ENCODE measurements around the gene NIPSNAP3A.
"Not testable (repeated sequence)": the region's sequence is repeated elsewhere in the genome, so short reads cannot be mapped to it uniquely, and the experiment has no call there.

Gene NIPSNAP3A

DNA sequence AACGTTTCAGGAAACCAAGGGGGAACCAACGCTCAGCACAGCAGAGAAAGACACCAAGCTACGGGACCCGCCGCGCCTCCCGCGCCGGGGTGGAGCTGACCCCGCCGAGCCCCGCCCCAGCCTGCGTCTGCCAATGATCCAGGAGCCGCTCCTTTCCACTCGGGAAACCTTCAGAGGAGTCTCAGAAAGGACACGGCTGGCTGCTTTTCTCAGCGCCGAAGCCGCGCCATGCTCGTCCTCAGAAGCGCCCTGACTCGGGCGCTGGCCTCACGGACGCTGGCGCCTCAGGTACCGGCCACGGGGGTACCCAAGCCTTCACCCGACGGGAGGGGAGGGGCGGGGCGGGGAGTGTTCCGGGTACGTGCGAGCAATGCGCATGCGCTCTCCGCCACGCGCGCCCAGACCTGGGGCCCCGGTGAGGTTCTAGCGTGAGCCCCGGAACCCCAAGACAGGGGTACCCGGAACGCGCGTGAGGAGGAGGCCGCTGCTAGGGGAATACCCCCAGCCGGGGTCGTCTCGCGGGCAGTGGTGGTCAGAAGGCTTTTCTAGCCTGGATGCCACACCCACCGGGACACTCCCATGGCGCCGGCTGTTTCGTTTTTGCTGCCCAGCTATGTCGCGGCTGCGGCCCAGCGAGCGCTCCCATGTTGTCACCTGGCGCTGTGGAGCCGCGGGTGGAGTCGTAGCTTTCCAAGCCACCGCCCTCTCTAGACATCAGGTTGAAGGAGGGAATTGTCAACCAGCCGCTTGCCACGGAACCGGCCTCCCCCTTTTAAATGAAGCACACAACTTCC lies at the start of gene NIPSNAP3A:
Gene NIPSNAP3A (plus strand): TSS at position 119 of the 794 bp plus-strand sequence. CDS start 110 bp downstream, at position 229.
- peak; percentile 82 for ATAC-seq (replicated peaks; ENCODE audit: extremely low read depth, poor library complexity, severe bottlenecking)
- Mint-ChIP-seq H3K4me3 (peak within 1 kb of the TSS; percentile 96), H3K36me3 (ENCODE audit: insufficient read depth) (peaks cover 16% of the 10 kb centered on the region), H3K9me3 (no peaks in the 10 kb centered on the region), H3K4me1 (peaks cover 20% of the 10 kb centered on the region), H3K27me3 (no peaks in the 10 kb centered on the region), H3K27ac (ENCODE audit: low read depth) (peak within 1 kb of the TSS; percentile 98)
- peak; percentile 79 to 84 for DNase-seq (ENCODE audit: low spot score in 2 of 2)

GRCh38 chr9:104700306-104700705 lies 47.2 kb upstream of the NIPSNAP3A start:
- no peak for ATAC-seq (replicated peaks; ENCODE audit: extremely low read depth, poor library complexity, severe bottlenecking)
- Mint-ChIP-seq H3K36me3 (ENCODE audit: insufficient read depth) (no peaks in the 10 kb centered on the region), H3K27ac (ENCODE audit: low read depth) (no peak overlapping the region), H3K4me1 (no peaks in the 10 kb centered on the region), H3K4me3 (no peak overlapping the region), H3K9me3 (no peaks in the 10 kb centered on the region), H3K27me3 (no peaks in the 10 kb centered on the region)
- no peak for DNase-seq (ENCODE audit: low spot score in 2 of 2)

- ATAC-seq (replicated peaks; ENCODE audit: extremely low read depth, poor library complexity, severe bottlenecking); H3K4me1 Mint-ChIP-seq; H3K9me3 Mint-ChIP-seq; DNase-seq (ENCODE audit: low spot score in 2 of 2); H3K36me3 Mint-ChIP-seq (ENCODE audit: insufficient read depth); H3K4me3 Mint-ChIP-seq; H3K27ac Mint-ChIP-seq (ENCODE audit: low read depth); H3K27me3 Mint-ChIP-seq: not testable (repeated sequence)
Observed at GRCh38 chr9:104708737-104709136, 38.7 kb upstream of the NIPSNAP3A start.

DNA sequence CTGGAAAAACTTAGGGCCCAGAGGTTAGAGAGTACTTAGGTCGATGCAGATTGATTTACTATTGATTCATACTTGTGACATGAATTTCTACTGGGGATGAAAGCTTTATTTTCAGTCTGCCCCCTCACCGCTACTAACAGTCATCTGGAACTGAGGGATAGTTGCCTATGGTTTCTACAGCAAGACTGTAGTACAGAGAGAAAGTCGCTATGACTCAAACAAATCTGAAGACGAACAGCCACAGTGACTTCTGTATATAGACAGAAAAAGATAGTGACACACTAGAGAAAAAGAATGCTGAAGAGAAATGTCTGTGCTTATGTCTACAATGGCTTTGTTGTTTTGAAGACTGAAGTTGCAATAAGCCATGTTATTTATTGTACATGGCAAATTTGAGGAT lies 35.9 kb upstream of the NIPSNAP3A start:
- H3K36me3 Mint-ChIP-seq (ENCODE audit: insufficient read depth), result no peaks in the 10 kb centered on the region
- no peak overlapping the region for H3K4me3 Mint-ChIP-seq
- no peaks in the 10 kb centered on the region for H3K9me3 Mint-ChIP-seq
- H3K4me1 Mint-ChIP-seq, result no peaks in the 10 kb centered on the region
- ATAC-seq (replicated peaks; ENCODE audit: extremely low read depth, poor library complexity, severe bottlenecking) (no peak), DNase-seq (ENCODE audit: low spot score in 2 of 2) (no peak)
- H3K27ac Mint-ChIP-seq (ENCODE audit: low read depth), result no peak overlapping the region
- H3K27me3 Mint-ChIP-seq, result peaks cover 4% of the 10 kb centered on the region

GRCh38 chr9:104725014-104725413 lies 22.5 kb upstream of the NIPSNAP3A start:
- H3K9me3 Mint-ChIP-seq, result no peaks in the 10 kb centered on the region
- H3K27me3 Mint-ChIP-seq, result peaks cover 18% of the 10 kb centered on the region
- no peak overlapping the region for H3K4me3 Mint-ChIP-seq
- H3K36me3 Mint-ChIP-seq (ENCODE audit: insufficient read depth), result no peaks in the 10 kb centered on the region
- H3K4me1 Mint-ChIP-seq, result no peaks in the 10 kb centered on the region
- no peak for DNase-seq (ENCODE audit: low spot score in 2 of 2)
- no peak overlapping the region for H3K27ac Mint-ChIP-seq (ENCODE audit: low read depth)
- ATAC-seq (replicated peaks; ENCODE audit: extremely low read depth, poor library complexity, severe bottlenecking), result no peak

GRCh38 chr9:104738452-104738851 lies 9.0 kb upstream of the NIPSNAP3A start:
- ATAC-seq (replicated peaks; ENCODE audit: extremely low read depth, poor library complexity, severe bottlenecking) (no peak), DNase-seq (ENCODE audit: low spot score in 2 of 2) (no peak)
- H3K4me3 Mint-ChIP-seq, result no peak overlapping the region
- H3K27me3 Mint-ChIP-seq, result no peaks in the 10 kb centered on the region
- H3K9me3 Mint-ChIP-seq, result no peaks in the 10 kb centered on the region
- H3K36me3 Mint-ChIP-seq (ENCODE audit: insufficient read depth), result no peaks in the 10 kb centered on the region
- H3K4me1 Mint-ChIP-seq, result no peaks in the 10 kb centered on the region
- H3K27ac Mint-ChIP-seq (ENCODE audit: low read depth), result no peak overlapping the region

DNA sequence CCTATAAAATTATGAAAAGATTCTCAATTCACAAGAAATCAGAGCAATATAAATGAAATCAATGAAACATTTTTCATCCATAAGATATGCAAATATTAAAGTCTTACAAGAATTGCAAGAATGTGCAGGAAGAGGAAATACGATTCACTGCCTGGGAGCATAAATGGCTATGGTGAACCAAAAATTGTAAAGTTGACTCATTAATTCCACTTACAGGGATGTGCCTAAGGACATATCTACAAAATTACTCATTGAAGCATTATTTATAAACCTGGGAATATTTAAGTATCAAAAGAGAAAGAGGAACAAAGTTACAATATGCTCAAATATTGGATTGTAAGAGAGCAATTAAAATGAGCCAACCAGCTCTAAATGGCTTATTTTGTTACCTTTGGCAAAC lies 6.9 kb upstream of the NIPSNAP3A start:
- no peaks in the 10 kb centered on the region for H3K9me3 Mint-ChIP-seq
- no peaks in the 10 kb centered on the region for H3K27me3 Mint-ChIP-seq
- no peak overlapping the region for H3K4me3 Mint-ChIP-seq
- ATAC-seq (replicated peaks; ENCODE audit: extremely low read depth, poor library complexity, severe bottlenecking) (no peak), DNase-seq (ENCODE audit: low spot score in 2 of 2) (no peak)
- no peaks in the 10 kb centered on the region for H3K4me1 Mint-ChIP-seq
- no peak overlapping the region for H3K27ac Mint-ChIP-seq (ENCODE audit: low read depth)
- no peaks in the 10 kb centered on the region for H3K36me3 Mint-ChIP-seq (ENCODE audit: insufficient read depth)

GRCh38 chr9:104743376-104743985 lies 4.0 kb upstream of the NIPSNAP3A start:
- Mint-ChIP-seq H3K27ac (ENCODE audit: low read depth) (no peak overlapping the region), H3K4me1 (peaks cover 14% of the 10 kb centered on the region), H3K9me3 (no peaks in the 10 kb centered on the region), H3K27me3 (no peaks in the 10 kb centered on the region), H3K36me3 (ENCODE audit: insufficient read depth) (peaks cover 11% of the 10 kb centered on the region), H3K4me3 (no peak overlapping the region)
- no peak for DNase-seq (ENCODE audit: low spot score in 2 of 2)
- no peak for ATAC-seq (replicated peaks; ENCODE audit: extremely low read depth, poor library complexity, severe bottlenecking)

DNA sequence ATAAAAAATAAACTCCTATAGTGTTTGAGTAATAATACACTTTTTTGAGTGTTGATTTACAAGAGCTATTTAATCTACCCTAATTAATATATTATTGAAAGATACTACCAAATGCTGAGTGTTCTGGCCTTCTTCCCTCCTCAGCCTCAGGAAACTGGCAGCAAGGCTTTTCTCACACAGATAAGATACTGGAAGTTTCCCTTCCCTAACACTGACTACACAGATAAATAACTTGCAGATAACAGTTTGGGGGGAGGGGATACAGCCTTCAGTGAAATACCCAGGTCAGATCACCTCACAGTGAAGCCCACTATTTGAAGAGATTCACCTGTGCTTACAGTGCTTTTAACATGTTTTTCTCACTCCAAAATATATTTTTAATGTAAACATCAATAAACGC lies 1.6 kb upstream of the NIPSNAP3A start:
- H3K27ac Mint-ChIP-seq (ENCODE audit: low read depth), result no peak overlapping the region
- H3K4me1 Mint-ChIP-seq, result peaks cover 20% of the 10 kb centered on the region
- H3K36me3 Mint-ChIP-seq (ENCODE audit: insufficient read depth), result peaks cover 13% of the 10 kb centered on the region
- no peaks in the 10 kb centered on the region for H3K27me3 Mint-ChIP-seq
- no peak overlapping the region for H3K4me3 Mint-ChIP-seq
- DNase-seq (ENCODE audit: low spot score in 2 of 2) (no peak), ATAC-seq (replicated peaks; ENCODE audit: extremely low read depth, poor library complexity, severe bottlenecking) (no peak)
- no peaks in the 10 kb centered on the region for H3K9me3 Mint-ChIP-seq

DNA sequence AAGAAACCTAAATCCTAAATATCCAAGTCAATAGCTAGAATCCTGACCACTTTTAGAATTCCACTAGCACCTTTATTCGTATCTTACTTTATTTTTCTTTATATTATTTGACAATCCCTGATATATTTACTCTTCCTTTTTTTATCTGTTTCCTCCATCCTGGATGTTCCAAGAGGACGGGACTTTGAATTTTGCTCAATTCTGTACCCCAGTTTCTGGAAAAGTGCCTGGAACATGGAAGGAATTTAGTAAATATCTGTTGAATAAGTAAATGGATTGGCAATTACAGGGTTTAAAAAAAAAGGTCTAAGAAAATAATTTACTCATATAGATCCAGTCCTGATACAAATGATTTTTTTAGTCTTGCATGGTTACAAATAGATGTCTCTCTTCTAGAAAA lies 1.2 kb upstream of the NIPSNAP3A start:
- Mint-ChIP-seq H3K36me3 (ENCODE audit: insufficient read depth) (peaks cover 13% of the 10 kb centered on the region), H3K27me3 (no peaks in the 10 kb centered on the region), H3K27ac (ENCODE audit: low read depth) (no peak overlapping the region), H3K9me3 (no peaks in the 10 kb centered on the region), H3K4me3 (peak overlapping the region; percentile 96), H3K4me1 (peaks cover 20% of the 10 kb centered on the region)
- ATAC-seq (replicated peaks; ENCODE audit: extremely low read depth, poor library complexity, severe bottlenecking) (no peak), DNase-seq (ENCODE audit: low spot score in 2 of 2) (no peak)

DNA sequence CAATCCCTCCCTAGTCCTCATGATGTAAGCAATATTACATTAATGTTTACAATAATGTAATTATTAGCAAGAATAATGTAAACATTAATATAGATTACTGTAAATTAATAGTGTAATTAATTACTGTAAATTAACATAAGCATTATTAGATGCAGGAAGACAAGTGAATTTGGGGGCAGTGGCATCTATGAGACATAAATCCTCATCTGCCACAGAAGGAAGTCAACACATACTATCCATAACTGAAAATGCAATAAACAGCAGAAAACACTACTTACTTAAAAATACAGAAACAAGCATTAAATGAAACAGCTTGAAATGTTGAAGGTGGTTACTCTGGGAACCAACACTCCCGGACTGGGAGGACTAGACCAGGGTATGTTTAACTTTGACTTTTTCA lies 685 bp upstream of the NIPSNAP3A start:
- Mint-ChIP-seq H3K36me3 (ENCODE audit: insufficient read depth) (peaks cover 13% of the 10 kb centered on the region), H3K4me1 (peaks cover 20% of the 10 kb centered on the region), H3K27me3 (no peaks in the 10 kb centered on the region), H3K9me3 (no peaks in the 10 kb centered on the region), H3K4me3 (peak overlapping the region; percentile 96), H3K27ac (ENCODE audit: low read depth) (peak overlapping the region; percentile 98)
- no peak for DNase-seq (ENCODE audit: low spot score in 2 of 2)
- no peak for ATAC-seq (replicated peaks; ENCODE audit: extremely low read depth, poor library complexity, severe bottlenecking)

DNA sequence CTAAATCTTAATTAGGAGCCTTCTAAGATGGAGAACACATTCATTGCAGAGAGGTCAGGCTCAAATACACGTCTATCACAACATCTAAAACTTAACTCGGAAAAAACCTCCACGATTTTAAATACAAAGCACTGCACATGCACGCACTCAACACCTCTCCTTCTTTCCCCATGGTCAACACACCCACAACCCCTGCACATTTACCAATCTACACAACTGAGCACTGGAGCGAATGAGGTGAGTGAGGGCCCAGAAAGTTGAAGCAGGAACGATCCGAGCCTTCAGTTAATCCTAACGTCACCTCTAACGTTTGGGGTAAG lies 278 bp upstream of the NIPSNAP3A start:
- Mint-ChIP-seq H3K4me3 (peak overlapping the region; percentile 96), H3K9me3 (no peaks in the 10 kb centered on the region), H3K27me3 (no peaks in the 10 kb centered on the region), H3K36me3 (ENCODE audit: insufficient read depth) (peaks cover 16% of the 10 kb centered on the region), H3K27ac (ENCODE audit: low read depth) (peak overlapping the region; percentile 98), H3K4me1 (peaks cover 20% of the 10 kb centered on the region)
- DNase-seq (ENCODE audit: low spot score in 2 of 2) (no peak), ATAC-seq (replicated peaks; ENCODE audit: extremely low read depth, poor library complexity, severe bottlenecking) (no peak)

- peak overlapping the region; percentile 96 for H3K4me3 Mint-ChIP-seq
- H3K27ac Mint-ChIP-seq (ENCODE audit: low read depth), result peak overlapping the region; percentile 98
- DNase-seq (ENCODE audit: low spot score in 2 of 2) (no peak), ATAC-seq (replicated peaks; ENCODE audit: extremely low read depth, poor library complexity, severe bottlenecking) (peak; percentile 0)
- no peaks in the 10 kb centered on the region for H3K9me3 Mint-ChIP-seq
- H3K36me3 Mint-ChIP-seq (ENCODE audit: insufficient read depth), result peaks cover 16% of the 10 kb centered on the region
- H3K4me1 Mint-ChIP-seq, result peaks cover 20% of the 10 kb centered on the region
- H3K27me3 Mint-ChIP-seq, result no peaks in the 10 kb centered on the region
Observed at GRCh38 chr9:104748359-104749031, 1.0 kb downstream of the NIPSNAP3A start.
